DND-41 (cell line): ENCODE results near the gene ARID2.

Experiments
- ATAC-seq: fragments of 200-7000 bp; cut with Tn5 transposase; 3 replicates; pipeline ENCODE4 v1.9.1; 2021; ENCODE audit warnings: low read depth; ENCODE audit not compliant: insufficient read depth
- DNase-seq: peaks from one replicate; pipeline ENCODE4 v3.0.0-alpha.2; 2020
- H2AFZ ChIP-seq: 2 replicates; pipeline ENCODE4 v1.6.0; 2012; ENCODE audit warnings: low read depth, low read length
- H3K27ac ChIP-seq: 2 replicates; pipeline ENCODE4 v1.5.1; 2012; ENCODE audit warnings: low read length, inconsistent platforms
- H3K27me3 ChIP-seq: fragments of 200-600 bp; sonication (generic); 2 replicates; pipeline ENCODE4 v1.6.0; 2012; ENCODE audit warnings: low read length, mild to moderate bottlenecking, inconsistent platforms; ENCODE audit not compliant: insufficient read depth, poor library complexity
- H3K36me3 ChIP-seq: 2 replicates; pipeline ENCODE4 v1.5.1; 2012; ENCODE audit warnings: low read length, inconsistent platforms; ENCODE audit not compliant: insufficient read depth
- H3K4me1 ChIP-seq: 2 replicates; pipeline ENCODE4 v1.5.1; 2012; ENCODE audit warnings: mild to moderate bottlenecking, low read length; ENCODE audit not compliant: insufficient read depth
- H3K4me2 ChIP-seq: 2 replicates; pipeline ENCODE4 v1.6.0; 2012; ENCODE audit warnings: mild to moderate bottlenecking, moderate library complexity, low read length, inconsistent platforms; ENCODE audit not compliant: insufficient read depth
- H3K4me3 ChIP-seq, 2 experiments: fragments of 200-600 bp in 1 of 2; shearing (Covaris generic) in 1 of 2; 2 replicates each; pipeline ENCODE4 v1.5.1; 2012 to 2016; ENCODE audit warnings: inconsistent platforms in 2 of 2, low read length in 2 of 2, mild to moderate bottlenecking in 2 of 2, low read depth in 1 of 2, moderate library complexity in 1 of 2
- H3K79me2 ChIP-seq: 2 replicates; pipeline ENCODE4 v1.6.0; 2012; ENCODE audit warnings: low read length, inconsistent platforms; ENCODE audit not compliant: insufficient read depth
- H3K9ac ChIP-seq: 2 replicates; pipeline ENCODE4 v1.6.0; 2012; ENCODE audit warnings: low read depth, mild to moderate bottlenecking, inconsistent platforms, low read length, moderate library complexity
- H3K9me3 ChIP-seq: 2 replicates; pipeline ENCODE4 v1.5.1; 2012; ENCODE audit warnings: low read length, moderate library complexity, mild to moderate bottlenecking, inconsistent platforms; ENCODE audit not compliant: insufficient read depth, severe bottlenecking
- H4K20me1 ChIP-seq: 2 replicates; pipeline ENCODE4 v1.6.0; 2012; ENCODE audit warnings: low read length; ENCODE audit not compliant: insufficient read depth
- EZH2 ChIP-seq: IDR thresholded peaks from 3 replicates; pipeline ENCODE4 v1.6.1; 2012; ENCODE audit warnings: borderline replicate concordance, low read depth, mild to moderate bottlenecking, moderate library complexity, low read length, inconsistent platforms; ENCODE audit not compliant: severe bottlenecking
- TF ChIP-seq, protein P1 (sequence below): IDR thresholded peaks from 2 replicates; pipeline ENCODE4 v1.5.1; 2012; ENCODE audit warnings: borderline replicate concordance, low read length, moderate library complexity, mild to moderate bottlenecking; ENCODE audit not compliant: poor library complexity, severe bottlenecking; ENCODE audit errors: extremely low read depth

Gene ARID2

GRCh38 chr12:45878630-45879255, 149.2 kb downstream of the ARID2 start:
- H3K4me2 ChIP-seq, result no peak overlapping the region

DNA sequence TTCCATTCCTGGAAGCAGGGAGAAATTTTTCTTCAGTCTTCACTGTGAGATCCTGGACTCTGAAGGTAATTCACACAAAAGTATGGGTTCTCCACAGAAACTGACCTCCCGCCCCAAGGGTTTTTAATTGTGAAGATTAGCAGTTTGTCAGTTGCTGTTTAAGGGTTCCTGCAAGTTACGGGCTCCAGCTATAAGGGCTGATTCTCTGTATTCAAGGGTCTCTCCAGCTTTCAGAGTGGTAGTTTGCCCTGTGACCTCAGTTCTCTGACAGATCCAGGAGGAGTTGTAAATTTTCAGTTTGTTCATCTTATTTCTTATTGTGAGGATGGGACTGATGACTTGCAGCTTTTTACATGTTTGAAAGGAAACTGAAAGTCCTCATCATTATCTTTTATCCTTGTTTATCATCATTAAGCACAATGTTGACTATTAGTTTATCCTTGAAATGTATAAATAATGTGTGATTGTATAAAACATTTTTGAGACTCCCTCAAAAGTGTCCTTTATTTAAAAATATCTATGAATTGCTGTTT, 149.9 kb downstream of the ARID2 start:
- Histone ChIP-seq H3K27ac (no peak overlapping the region), H3K9me3 (no peaks in the 10 kb centered on the region), H4K20me1 (no peaks in the 10 kb centered on the region), H3K36me3 (peaks cover 90% of the 10 kb centered on the region), H3K4me2 (no peak overlapping the region), H3K27me3 (no peaks in the 10 kb centered on the region), H3K9ac (no peak overlapping the region), H3K4me1 (no peaks in the 10 kb centered on the region), H2AFZ (no peak overlapping the region), H3K4me3 (no peak overlapping the region), H3K79me2 (peaks cover 54% of the 10 kb centered on the region)
- TF ChIP-seq, protein P1, sequence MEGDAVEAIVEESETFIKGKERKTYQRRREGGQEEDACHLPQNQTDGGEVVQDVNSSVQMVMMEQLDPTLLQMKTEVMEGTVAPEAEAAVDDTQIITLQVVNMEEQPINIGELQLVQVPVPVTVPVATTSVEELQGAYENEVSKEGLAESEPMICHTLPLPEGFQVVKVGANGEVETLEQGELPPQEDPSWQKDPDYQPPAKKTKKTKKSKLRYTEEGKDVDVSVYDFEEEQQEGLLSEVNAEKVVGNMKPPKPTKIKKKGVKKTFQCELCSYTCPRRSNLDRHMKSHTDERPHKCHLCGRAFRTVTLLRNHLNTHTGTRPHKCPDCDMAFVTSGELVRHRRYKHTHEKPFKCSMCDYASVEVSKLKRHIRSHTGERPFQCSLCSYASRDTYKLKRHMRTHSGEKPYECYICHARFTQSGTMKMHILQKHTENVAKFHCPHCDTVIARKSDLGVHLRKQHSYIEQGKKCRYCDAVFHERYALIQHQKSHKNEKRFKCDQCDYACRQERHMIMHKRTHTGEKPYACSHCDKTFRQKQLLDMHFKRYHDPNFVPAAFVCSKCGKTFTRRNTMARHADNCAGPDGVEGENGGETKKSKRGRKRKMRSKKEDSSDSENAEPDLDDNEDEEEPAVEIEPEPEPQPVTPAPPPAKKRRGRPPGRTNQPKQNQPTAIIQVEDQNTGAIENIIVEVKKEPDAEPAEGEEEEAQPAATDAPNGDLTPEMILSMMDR, result no peak
- no peak for TF ChIP-seq EZH2
- DNase-seq, result no peak
- no peak for ATAC-seq

More at GRCh38 chr12:45878630-45879255, 149.2 kb downstream of the ARID2 start:
- no peaks in the 10 kb centered on the region for H3K4me1 ChIP-seq
- no peak overlapping the region for H3K9ac ChIP-seq
- DNase-seq (no peak), ATAC-seq (peak; percentile 58)
- no peak overlapping the region for H2AFZ ChIP-seq
- no peaks in the 10 kb centered on the region for H3K9me3 ChIP-seq
- no peak for TF ChIP-seq EZH2
- TF ChIP-seq, protein P1, result no peak
- no peaks in the 10 kb centered on the region for H4K20me1 ChIP-seq
- H3K79me2 ChIP-seq, result peaks cover 58% of the 10 kb centered on the region
- H3K4me3 ChIP-seq, result no peak overlapping the region
- H3K36me3 ChIP-seq, result peaks cover 90% of the 10 kb centered on the region
- H3K27ac ChIP-seq, result no peak overlapping the region
- H3K27me3 ChIP-seq, result no peaks in the 10 kb centered on the region

DNA sequence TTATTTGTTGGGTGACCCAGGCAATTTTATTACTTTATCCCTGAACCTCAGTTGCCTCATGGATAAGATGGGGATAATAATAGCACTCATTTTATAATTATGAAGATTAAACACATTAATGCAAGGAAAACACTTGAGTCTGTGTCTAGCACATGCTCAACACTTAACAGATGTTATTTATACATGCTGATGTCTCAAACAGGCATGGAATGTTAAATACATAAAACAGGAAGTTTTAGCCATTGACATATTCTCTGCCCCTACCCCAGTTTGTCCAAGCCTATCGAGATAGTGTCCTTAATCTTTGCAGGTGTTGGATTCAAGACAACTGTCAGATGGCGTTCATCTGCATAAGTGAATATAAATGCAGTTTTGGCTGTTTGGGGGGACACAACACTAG, 151.0 kb downstream of the ARID2 start:
- H4K20me1 ChIP-seq, result no peaks in the 10 kb centered on the region
- no peaks in the 10 kb centered on the region for H3K27me3 ChIP-seq
- H3K9me3 ChIP-seq, result no peaks in the 10 kb centered on the region

More for the DNA sequence above, 151.0 kb downstream of the ARID2 start:
- Histone ChIP-seq H3K9ac (no peak overlapping the region), H3K36me3 (peaks cover 90% of the 10 kb centered on the region), H3K4me1 (no peaks in the 10 kb centered on the region), H3K4me3 (no peak overlapping the region), H3K27ac (no peak overlapping the region), H2AFZ (no peak overlapping the region), H3K4me2 (no peak overlapping the region), H3K79me2 (peaks cover 48% of the 10 kb centered on the region)
- DNase-seq, result no peak
- TF ChIP-seq, protein P1, result no peak
- no peak for TF ChIP-seq EZH2
- ATAC-seq, result no peak
